HG03175 (cell line): ENCODE data around the gene RSPO4.

Experiments
- ATAC-seq: cut with Tn5 transposase; IDR thresholded peaks from one replicate; pipeline ENCODE4 v1.9.1; 2021; ENCODE audit warnings: mild to moderate bottlenecking, moderate library complexity; ENCODE audit not compliant: unreplicated experiment

Gene RSPO4

DNA sequence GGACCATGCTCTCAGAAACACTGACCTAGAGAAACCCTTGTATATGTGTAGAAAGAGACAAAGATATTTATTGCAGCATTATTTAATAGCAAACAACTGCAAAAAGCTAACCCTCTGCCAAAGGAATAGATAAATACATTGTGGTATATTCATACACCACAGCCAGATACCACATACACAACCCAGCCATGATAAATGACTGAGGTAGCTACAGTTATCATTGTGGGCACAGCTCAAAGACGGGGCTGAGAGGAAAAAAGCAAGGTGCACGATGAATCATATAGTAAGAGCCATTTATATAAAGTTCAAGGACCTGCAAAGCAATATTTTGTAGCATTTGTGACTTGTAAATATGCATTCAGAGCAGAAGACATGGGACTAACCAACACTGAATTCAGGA is 30.8 kb downstream of the RSPO4 start:
- no peak for ATAC-seq

DNA sequence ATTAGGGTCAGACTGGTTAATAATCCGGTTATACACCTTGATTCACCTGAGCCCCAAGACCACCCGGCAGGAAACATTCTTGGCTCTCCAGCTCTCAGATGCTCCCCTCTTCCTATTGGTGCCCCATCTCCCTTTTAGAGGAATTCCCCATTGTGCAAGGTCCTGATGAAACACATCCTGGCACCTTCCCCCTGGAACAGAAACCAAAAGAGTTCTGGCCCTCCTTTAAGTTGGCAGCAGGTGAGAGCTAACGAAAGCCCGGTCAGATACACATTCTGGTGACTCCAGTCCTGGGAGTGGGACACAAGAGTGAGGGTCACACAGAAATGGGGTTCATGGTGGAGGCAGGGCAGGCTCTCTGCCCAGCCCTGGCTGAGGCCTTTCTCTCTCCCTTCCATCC is 32.2 kb downstream of the RSPO4 start:
- ATAC-seq: no peak

DNA sequence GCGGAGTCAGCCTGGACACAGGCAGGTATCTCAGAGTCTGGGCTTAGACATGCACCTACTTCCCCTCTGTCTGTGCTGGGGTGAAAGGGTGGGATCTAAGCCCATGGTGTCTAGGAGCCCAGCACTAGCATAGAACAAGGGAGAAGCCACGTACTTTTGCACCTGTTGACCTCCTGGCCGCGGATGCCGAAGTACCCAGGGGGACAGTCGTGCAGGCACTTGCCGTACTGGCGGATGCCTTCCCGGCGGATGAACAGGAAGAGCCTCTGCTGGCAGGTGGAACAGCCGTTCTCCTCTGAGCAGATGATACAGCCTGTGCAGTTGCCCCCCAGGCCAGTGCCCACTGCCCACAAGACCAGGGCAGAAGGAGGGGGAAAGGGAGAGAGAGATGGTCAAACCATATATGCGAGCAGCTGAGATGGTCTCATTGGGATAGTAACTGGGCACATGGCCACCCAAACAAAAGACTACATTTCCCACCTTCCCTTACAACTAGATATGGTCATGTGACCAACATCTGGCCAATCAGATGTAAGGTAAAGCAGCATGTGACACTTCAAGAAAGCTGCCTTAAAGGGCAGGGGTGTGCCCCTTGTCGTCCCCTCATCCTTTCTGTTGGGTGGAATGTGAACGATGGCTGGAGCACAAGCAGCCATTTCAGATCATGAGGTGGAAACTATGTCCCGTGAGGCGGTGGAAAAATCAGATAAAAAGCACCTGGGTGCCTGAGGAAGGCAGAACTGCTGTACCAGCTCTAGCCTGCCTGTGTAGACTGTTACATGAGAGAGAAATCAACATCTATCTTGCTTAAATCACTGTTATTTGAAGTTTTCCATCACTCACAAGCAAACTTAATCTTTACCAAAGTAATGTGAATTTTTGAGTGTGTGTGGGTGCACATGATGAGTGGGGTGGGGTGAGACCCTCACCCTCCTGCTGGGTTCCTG is 34.0 kb downstream of the RSPO4 start:
- ATAC-seq: no peak

DNA sequence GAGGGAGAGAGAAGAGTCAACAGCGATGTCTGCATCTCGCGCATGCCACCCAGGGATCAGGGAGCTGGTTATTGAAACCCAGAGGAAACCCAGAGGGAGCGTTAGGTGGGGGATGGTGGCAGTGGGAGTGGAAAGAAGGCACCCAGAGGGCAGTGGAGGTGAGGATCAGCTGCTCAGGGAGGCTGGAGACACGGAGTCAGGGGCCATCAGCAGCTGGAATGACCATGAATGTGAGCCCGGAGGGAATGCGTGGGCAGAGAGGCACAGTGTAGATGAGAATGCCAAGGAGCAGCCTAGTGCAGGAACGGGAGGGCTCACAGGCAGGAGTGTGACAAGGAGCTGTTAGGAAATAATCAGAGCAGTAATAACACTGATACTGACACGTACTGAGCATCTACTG is 36.2 kb downstream of the RSPO4 start:
- no peak for ATAC-seq

DNA sequence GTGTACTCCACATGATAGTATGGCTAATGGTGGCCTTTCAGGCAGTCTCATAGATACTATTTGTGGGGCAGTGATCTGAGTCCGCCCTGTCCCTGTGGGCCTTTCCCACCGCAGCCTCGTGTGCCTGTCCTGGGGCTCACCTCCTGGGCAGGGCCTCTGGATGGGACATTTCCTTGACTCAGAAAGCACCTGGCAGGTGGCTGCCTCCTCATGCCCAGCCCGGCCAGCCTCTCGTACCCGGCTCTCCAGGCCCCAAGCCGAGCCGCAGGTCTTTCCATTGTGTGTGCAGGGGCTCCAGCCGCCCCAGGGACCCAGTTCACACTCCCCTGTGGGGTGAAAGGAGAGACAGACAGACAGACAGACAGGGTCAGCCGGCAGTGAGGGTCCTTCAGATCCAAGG is 38.3 kb downstream of the RSPO4 start:
- no peak for ATAC-seq

DNA sequence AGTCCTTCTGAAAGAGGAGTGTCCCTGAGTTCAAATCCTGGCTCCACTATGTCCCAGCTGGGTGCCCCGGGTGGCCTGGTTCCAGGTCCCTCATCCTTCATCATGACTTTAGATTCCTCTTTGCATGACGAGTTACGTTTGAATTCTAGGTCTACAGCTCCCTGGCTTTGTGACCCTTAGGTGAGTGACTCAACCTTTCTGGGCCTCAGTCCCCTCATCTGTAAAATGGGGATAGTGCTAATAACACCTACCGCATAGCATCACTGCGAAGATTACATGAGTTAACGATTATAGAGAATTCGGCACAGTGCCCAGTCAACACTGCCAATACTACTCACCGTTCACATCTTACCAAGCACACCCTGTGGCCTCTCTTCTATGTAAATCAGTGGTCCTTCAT is 39.4 kb downstream of the RSPO4 start:
- no peak for ATAC-seq

DNA sequence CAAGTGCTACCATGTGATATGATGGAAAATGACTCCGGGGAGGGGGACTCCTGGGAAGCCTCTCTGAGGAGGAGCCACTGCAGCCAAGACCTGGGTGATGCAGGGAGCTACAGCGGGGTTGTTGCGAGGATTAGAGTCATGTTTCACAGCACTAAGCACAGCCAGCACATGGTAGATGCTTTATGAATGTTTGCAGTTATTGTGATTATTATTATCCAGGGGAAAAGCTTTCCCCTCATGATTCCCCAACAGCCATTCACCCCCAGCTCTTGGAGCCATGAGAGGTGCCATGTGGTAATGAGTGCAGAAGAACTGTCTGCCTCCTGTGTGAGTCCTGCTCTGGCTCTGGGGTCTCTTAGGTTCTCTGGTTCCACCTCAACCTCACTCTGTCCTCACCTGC is 39.9 kb downstream of the RSPO4 start:
- no peak for ATAC-seq

DNA sequence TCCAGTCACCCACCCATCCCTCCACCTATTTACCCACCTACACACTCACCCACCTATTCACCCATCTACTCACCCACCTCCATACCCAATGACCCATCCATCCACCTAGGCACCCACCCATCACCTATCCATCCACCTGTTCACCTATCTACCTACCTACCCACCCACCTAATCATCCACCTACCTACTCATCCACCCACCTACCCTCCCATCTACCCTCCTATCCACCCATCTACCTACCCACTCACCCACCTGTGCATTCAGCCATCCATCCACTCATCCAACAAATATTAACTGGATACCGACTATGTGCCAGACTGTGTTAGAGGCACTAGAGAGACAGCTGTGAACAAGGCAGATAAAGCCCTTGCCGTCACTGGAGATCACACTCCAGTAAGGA is 40.3 kb downstream of the RSPO4 start:
- no peak for ATAC-seq

DNA sequence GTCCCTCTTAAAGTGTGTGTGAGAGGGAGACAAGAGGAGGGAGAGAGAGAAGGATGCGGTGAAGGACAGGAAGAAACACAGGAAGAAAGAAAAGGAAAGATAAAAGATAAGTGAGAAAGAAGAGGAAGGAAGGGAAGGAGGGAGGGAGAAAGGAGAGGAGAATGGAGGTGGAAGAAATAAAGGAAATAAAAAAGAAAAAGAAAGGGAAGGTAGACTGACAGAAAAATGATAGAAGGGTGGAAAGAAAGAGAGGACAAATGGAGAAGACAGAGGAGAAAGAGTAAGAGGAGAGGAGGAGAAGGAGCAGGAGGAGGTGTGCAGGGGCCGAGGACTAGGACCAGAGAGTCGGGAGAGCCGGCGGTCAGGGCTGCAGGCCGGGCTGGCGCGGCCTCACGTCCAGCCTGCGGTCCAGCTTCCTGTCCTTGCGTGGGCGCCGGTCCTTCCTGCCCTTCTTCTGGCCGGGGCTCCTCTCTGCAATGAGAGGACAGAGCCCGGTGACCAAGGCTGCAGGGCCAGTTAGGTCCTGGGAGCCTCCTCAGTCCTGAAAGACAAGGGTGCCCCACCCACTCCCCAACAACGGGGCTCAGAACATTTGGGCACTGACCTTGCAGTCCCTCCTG is 42.0 kb downstream of the RSPO4 start:
- ATAC-seq: no peak

DNA sequence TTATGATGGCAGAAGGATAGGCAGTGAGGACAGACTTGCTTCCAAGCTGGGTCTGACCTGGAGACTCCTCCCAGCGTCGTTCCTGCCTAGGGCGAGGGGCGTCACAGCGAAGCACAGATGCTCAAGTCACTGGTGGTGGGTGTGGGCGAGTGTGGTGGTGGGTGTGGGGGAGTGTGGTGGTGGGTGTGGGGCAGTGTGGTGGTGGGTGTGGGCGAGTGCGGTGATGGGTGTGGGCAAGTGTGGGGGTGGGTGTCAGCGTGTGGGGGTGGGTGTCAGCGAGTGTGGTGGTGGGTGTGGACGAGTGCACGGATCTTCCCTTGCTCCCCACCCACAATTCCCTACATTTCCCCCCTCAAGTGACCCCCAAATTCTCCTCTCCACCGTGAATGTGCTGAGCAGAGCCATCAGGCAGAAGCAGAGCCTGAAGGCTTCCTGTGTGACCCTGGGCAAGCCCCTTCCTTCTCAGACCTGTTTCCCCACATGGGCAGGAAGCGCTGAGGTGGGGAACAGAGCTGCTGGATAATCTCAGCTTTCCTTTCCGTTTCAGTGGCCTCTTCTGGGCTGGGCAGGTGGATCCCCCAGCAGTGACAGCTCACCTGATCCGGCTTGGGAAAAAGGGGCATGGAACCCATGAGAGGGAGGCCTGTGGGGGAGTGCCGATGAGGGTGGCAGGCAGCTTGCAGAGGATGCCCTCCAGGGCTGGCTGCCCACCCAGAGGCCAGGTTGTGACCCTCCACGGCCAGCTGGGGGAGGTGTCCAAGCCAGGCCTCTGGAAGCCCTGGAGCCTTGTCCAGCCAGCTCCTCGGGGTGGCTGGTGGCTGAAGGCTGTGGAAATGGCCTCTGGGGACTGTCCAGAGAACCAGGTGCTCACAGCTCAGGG is 42.9 kb downstream of the RSPO4 start:
- ATAC-seq: no peak

DNA sequence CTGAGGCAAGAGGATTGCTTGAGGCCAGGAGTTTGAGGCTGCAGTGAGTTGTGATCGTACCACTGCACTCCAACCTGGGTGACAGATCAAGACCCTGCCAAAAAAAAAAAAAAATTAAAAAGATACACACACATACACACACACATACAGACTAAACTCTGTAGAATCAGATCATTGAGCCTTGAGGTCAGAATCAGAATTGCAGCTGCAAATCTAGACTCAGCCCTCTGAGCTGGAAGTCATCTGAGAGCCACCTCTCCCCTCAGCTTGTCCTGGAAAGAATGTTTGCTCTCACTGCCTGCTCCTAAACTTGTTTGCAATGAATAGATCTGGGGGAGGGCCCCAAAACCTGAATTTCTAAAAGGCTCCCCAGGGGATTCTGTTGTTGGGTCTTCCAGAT is 44.6 kb downstream of the RSPO4 start:
- ATAC-seq: no peak

DNA sequence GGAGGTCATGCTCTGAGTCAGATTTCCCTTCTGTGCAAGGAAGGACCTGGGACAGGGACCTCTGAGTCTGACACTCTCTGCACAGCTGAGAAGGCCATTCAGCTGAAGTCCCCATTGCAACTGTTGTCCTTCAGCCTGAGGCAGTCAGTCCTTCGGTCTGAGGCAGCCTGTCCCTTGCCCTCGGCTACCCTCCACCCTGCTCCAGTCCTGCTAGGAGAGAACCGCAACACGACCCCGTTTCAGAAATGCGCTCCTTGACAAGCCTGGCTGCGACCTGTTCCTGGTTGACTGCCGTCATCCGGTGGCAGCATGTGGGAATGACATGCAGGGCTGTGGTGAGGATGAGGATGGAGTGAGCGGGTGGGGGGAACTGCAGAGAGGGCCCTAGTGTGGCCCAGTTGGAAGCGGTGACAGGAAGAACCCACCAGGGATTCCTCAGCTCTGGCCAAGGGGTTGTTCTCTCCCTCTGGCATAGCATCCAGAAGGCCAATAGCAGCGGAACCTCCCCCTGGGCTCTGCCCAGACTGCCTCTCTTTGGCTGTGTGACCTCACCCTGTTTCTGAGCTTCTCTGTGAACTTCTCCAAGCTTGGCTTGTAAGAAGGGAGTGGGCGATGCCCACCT is 45.7 kb downstream of the RSPO4 start:
- ATAC-seq: peak; percentile 62

DNA sequence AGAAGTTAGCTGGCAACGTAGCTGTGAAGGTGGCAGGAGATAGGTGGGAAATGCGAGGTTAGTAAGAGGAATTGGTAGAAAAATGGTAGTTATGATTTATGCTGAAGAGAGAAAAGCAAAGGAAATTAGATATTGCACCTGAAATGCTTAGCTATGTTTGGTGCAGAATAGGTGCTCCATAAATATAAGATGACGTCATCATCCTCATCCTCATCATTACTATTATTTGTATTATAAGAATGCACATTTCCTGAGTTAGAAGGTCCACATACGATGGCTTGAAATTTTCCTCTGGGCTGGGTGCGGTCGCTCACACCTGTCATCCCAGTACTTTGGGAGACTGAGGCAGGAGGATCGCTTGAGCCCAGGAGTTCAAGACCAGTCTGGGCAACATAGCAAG is 46.5 kb downstream of the RSPO4 start:
- no peak for ATAC-seq

DNA sequence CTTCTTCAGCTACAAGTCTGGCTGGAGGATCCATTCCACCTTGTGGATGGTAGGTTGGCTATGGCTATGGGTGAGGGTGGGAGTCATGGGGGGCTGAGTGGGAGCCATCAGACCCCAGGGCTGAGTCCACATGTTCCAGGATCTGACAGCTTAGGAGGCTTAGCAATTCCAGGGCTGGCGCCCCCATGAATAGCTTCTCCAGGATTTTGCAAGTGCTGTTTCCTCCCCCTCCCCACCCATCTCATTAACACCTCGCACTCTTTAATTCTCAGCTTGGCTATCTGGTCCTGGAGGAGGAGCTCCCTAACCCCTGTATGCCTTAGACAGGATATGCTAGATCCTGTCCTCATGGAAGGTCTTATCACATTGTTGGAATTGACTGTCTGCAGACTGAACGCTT is 47.0 kb downstream of the RSPO4 start:
- no peak for ATAC-seq

DNA sequence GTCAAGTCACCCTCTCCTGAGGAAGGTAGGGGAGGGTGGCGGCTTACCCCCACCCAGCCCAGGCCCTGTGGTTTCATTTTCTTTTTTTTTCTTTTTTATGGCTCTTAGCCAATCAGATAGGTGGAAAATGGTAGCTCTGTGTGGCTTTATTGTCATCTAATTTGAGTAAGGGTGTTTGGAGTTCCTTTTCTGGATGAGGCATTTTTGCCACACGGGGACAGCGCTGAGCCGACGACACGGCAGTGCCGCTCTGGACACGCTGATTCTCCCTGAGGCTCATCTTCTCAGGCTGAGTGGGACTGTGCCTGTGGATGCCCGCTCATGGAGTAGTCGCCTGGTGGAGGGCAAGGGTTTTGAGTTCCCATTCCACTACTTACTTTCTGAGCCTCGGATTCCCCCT is 48.4 kb downstream of the RSPO4 start:
- no peak for ATAC-seq

DNA sequence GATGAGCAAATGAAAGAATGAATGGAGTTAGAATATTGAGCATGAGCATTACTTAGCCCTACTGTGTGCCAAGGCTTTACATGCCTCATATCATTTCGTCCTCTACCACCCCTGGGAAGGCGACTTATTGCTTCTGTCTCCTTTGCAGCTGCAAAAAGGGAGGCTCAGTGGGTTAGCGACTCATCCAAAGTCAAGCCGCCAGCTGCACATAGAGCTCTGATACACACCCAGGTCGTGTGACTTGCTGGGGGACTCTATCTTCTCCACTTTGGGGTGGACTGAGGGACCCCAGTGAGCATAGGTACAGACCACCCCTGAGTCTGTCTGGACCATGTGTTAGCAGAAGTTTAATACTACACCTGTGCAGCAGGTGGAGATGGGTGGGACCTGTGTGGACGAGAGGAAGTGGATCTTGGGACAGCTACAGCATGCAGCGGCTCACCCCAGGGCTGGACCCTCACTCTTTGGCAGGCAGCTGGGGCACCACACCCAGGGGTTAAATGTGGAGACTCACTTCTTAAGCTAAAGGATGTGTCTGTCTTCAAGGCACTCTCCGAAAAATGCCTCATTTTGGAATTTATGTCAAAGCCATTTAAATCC is 49.8 kb downstream of the RSPO4 start:
- ATAC-seq: no peak

DNA sequence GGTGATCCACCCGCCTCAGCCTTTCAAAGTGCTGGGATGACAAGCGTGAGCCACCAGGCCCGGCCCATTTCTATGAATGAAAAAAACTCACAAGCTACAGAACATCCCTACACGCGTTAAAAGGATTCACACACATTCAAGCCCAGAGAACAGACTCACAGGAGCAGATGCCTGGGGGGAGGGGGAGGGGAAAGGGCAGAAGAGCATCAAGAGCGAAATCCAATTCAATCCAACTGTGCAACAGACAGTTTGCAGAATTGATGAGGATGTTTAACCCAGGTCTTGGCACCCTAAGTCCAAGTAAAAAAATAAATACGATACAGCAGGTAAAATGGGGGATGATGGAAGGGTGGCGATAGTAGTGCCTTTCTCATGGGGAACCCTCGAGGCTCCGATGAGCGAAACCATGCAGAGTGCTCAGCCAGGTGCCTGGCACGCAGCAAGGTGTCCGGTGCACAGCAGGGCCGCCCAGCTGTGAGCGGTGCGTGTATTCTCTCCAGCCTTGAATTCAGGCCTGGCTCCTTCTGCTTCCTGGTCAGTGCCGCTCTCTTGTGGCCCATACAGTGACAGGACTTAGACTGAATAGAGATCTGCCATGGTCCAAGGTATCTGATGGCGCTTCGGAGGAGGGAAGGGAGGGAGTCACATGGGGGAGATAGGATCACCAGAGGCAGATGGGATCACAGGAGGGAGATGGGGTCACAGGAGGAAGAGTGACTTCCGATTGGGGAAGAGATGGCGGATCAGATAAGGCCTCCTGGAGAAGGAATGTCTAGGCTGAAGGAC is 50.5 kb downstream of the RSPO4 start:
- ATAC-seq: no peak

DNA sequence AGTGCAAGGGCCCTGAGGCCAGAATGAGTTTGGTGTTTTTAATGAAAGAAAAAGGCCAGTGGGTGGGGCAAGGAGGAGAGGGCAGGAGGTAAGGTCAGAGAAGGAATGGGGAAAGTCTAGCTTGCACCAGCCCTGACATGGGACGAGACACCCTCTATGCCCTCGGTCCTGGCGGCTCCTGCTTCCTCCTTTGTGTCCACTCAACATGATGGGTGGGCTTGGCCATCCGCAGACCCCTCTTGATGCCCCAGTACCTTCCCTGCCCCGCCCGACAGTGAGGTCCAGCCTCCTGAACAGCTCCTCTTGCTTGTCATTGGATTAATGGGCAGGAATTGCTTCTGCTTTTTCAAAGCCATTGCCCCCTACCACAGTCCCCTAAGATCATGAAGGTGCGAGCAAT is 52.4 kb downstream of the RSPO4 start:
- ATAC-seq: no peak

DNA sequence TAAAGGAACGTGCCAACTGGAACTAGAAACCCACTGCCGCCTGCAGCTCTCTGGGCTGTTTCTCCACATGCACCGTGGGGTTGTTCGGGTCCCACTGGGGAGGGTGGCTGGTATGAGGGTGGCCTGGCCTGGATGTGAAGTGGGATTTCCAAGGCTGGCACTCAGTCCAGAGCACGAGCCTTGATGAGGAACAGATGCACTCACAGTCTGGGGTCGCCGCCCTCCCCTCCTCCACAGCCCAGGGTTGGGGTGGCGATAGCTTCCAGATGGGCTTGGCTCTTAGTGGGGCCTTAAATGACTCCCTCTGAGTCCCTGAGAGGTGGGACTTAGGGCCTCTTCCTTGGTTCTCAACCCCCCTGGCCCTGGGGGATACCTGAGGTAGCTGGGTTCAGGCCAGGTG is 55.3 kb downstream of the RSPO4 start:
- no peak for ATAC-seq

DNA sequence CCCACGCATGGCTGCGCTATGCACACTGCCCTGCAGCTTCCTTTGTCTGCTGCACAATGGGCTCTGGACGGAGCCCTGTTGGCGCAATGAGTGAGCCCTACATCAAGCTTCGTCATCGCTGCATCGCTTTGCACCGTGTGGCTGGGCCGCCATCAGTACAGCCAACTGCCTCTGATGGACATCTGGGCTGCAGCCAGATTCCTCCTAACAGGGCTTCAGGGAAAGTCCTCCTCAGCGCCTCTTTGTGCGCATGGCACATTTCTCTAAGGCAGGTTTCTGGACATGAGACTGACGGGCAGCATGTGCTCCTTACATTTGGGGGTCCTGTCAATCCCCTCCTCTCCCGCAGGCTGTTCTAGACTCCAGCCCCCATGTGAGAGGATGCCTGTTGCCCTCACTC is 56.3 kb downstream of the RSPO4 start:
- ATAC-seq: no peak
